Neural cell (in vitro differentiated cells): ENCODE measurements around the gene MED29.

Experiments
- EP300 ChIP-seq: fragments of 450-650 bp; conservative IDR thresholded peaks from 2 replicates; pipeline ENCODE4 v1.6.1; 2014; ENCODE audit warnings: antibody characterized with exemption, mild to moderate bottlenecking, moderate library complexity; ENCODE audit not compliant: poor library complexity, severe bottlenecking
- EZH2 ChIP-seq: fragments of 200-600, 300-800 bp; shearing (Covaris generic), sonication (generic); IDR thresholded peaks from 2 replicates; pipeline ENCODE4 v1.6.1; 2014; ENCODE audit warnings: antibody characterized with exemption, low read length, borderline replicate concordance, mild to moderate bottlenecking; ENCODE audit not compliant: insufficient read depth, poor library complexity, severe bottlenecking
- POLR2AphosphoS5 ChIP-seq: IDR thresholded peaks from 2 replicates; pipeline ENCODE4 v1.6.1; 2012
- RAD21 ChIP-seq: fragments of 450-650 bp; conservative IDR thresholded peaks from 2 replicates; pipeline ENCODE4 v1.6.1; 2014; ENCODE audit warnings: antibody characterized with exemption, mild to moderate bottlenecking, moderate library complexity
- SMC3 ChIP-seq: fragments of 450-650 bp; conservative IDR thresholded peaks from 2 replicates; pipeline ENCODE4 v1.6.1; 2014; ENCODE audit warnings: antibody characterized with exemption, mild to moderate bottlenecking, moderate library complexity; ENCODE audit not compliant: poor library complexity
- TAF1 ChIP-seq: IDR thresholded peaks from 2 replicates; pipeline ENCODE4 v1.6.1; 2012; ENCODE audit warnings: low read depth
- TF ChIP-seq, protein P1 (sequence below): fragments of 450-650 bp; IDR thresholded peaks from 2 replicates; pipeline ENCODE4 v1.5.1; 2014; ENCODE audit warnings: antibody characterized with exemption, mild to moderate bottlenecking, moderate library complexity; ENCODE audit not compliant: poor library complexity, severe bottlenecking

DNA sequence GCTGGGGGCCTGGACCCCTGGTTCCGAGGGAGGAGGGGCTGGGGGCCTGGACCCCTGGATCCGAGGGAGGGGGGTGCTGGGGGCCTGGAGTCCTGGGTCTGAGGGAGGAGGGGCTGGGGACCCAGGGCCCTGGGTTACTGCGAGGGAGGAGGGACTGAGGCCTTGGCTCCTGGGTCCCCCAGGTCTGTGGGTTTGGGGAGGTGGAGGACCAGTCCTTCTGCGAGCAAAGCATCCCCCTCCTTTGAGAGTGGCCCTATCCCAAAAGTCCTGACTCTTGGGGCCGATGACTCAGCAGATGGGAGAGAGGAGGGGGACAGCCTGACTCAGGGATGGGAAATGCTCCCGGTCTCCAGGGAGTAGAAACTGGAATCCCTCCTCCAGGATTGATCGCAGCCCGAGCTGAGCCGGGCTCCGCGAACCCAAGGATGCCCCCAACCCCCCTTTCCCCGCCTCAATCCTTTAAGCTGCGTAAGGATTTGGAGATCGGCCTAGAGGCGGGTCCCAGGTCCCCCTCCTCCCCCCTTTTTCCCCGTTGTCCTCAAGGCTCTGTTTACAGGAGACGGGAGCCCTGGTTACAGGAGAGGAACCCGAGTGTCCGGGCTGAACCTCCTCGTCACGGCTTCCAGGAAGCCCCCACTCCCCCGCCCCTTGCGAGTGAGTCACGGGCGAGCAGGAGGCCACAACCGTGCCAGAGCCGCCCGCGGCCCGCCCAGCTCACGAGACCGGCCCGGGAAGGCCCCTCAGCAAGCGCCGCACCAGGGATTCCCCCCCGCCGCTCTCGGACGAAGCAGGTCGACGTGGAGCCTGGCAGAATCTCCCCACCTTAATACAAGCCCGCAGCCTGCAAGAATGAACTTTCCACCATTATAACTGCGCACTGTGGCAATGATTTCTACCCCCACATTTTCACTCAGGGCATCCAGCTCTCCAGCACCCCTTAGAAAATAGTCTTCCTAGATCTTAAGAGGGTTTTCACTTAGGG lies 12.4 kb downstream of the MED29 start:
- TF ChIP-seq, protein P1, sequence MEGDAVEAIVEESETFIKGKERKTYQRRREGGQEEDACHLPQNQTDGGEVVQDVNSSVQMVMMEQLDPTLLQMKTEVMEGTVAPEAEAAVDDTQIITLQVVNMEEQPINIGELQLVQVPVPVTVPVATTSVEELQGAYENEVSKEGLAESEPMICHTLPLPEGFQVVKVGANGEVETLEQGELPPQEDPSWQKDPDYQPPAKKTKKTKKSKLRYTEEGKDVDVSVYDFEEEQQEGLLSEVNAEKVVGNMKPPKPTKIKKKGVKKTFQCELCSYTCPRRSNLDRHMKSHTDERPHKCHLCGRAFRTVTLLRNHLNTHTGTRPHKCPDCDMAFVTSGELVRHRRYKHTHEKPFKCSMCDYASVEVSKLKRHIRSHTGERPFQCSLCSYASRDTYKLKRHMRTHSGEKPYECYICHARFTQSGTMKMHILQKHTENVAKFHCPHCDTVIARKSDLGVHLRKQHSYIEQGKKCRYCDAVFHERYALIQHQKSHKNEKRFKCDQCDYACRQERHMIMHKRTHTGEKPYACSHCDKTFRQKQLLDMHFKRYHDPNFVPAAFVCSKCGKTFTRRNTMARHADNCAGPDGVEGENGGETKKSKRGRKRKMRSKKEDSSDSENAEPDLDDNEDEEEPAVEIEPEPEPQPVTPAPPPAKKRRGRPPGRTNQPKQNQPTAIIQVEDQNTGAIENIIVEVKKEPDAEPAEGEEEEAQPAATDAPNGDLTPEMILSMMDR, result no peak
- TF ChIP-seq POLR2AphosphoS5 (no peak), RAD21 (no peak), EP300 (no peak), EZH2 (no peak), TAF1 (no peak), SMC3 (no peak)
